ENCODE data around the gene CHST15.

The CHST15 gene

GRCh38 chr10:123965973-123966895 is 127.2 kb downstream of the CHST15 start:
- no peak for DNase-seq (ENCODE audit: low read depth, low spot score)

GRCh38 chr10:123964953-123965352 is 128.4 kb downstream of the CHST15 start:
- DNase-seq (ENCODE audit: low read depth, low spot score) = no peak

- DNase-seq (ENCODE audit: low read depth, low spot score) = no peak
Measured at GRCh38 chr10:123962756-123963530, 130.5 kb downstream of the CHST15 start.

GRCh38 chr10:123958241-123958640 is 135.2 kb downstream of the CHST15 start:
- no peak for DNase-seq (ENCODE audit: low read depth, low spot score)
